ENCODE results near the gene PSMA1. TPM values are rescaled to one million over a fixed set of nuclear protein-coding genes. Genes with fewer than 3 reads are reported as not detected.

Gene PSMA1
- total and polyA plus RNA-seq, 2 of the 8 experiments (the other 6 are each of a cell fraction or from before 2014, with no cell fraction given), result 148 to 159 TPM

- ChIA-PET POLR2A (ENCODE audit: partially characterized antibody) (interaction anchor here (1.0 to 1.6 kb wide), 4 partner anchors 9 to 34 kb away, joined by 3 to 6 read pairs (median 4); no protein-coding TSS in a partner anchor), CTCF (ENCODE audit: partially characterized antibody) (interaction anchor here (0.9 to 1.5 kb wide), 6 partner anchors 10 to 222 kb away, joined by 3 to 11 read pairs (median 3); no protein-coding TSS in a partner anchor)
- Histone ChIP-seq H2BK15ac (ENCODE audit: low read length) (no peak overlapping the region), H2BK5ac (ENCODE audit: low read depth, low read length) (no peak overlapping the region), H3K56ac (replicated peaks; ENCODE audit: insufficient read length, low read depth, low read length) (no peak overlapping the region), H4K91ac (replicated peaks; ENCODE audit: insufficient read length, low read length) (no peak overlapping the region), H3K27me3 (replicated peaks in 1 of 4; ENCODE audit: control insufficient read depth in 3 of 4, extremely low read depth in 1 of 4, insufficient read depth in 3 of 4, low read length in 3 of 4) (peaks cover 0 to 1% (median 0%) of the 10 kb centered on the region in 4 experiments; a peak in 1 of 7 replicates), H3K27ac (ENCODE audit: low read depth, low read length) (no peak overlapping the region), H3K23me2 (ENCODE audit: low read depth, low read length) (no peaks in the 10 kb centered on the region), H3K36me3 (ENCODE audit: control insufficient read depth in 2 of 4, insufficient read depth in 4 of 4, low read length in 3 of 4) (peaks cover 10 to 84% (median 51%) of the 10 kb centered on the region in 4 experiments), H3K4ac (replicated peaks; ENCODE audit: insufficient read length, low read depth, low read length) (no peak overlapping the region), H4K8ac (ENCODE audit: extremely low read depth, insufficient read depth, low read length) (no peak overlapping the region), H4K5ac (ENCODE audit: insufficient read length, low read depth, low read length) (no peak overlapping the region), H3K4me1 (replicated peaks in 1 of 4; ENCODE audit: control insufficient read depth in 3 of 4, insufficient read depth in 4 of 4, low read length in 3 of 4) (no peaks in the 10 kb centered on the region), H3K14ac (ENCODE audit: insufficient read length) (no peak overlapping the region), H3K79me1 (ENCODE audit: low read depth, low read length) (no peaks in the 10 kb centered on the region), H3K4me3 (ENCODE audit: extremely low read depth in 1 of 4, insufficient read depth in 2 of 4, low read depth in 3 of 4, low read length in 4 of 4) (no peak overlapping the region), H3K23ac (ENCODE audit: insufficient read length) (no peak overlapping the region), H3K79me2 (ENCODE audit: control insufficient read depth in 1 of 2, insufficient read depth in 2 of 2, low read length in 2 of 2) (no peaks in the 10 kb centered on the region), H3K4me2 (ENCODE audit: insufficient read depth in 1 of 2, low read depth in 2 of 2, low read length in 2 of 2) (no peak overlapping the region), H2AK5ac (ENCODE audit: low read depth, low read length) (no peak overlapping the region), H2AFZ (ENCODE audit: low read length) (no peak overlapping the region), H2BK12ac (ENCODE audit: low read depth, low read length) (no peak overlapping the region), H3K18ac (ENCODE audit: extremely low read depth, low read length) (no peak overlapping the region), H3K9me3 (ENCODE audit: insufficient read depth in 2 of 2, low read depth in 1 of 2, low read length in 1 of 2) (no peaks in the 10 kb centered on the region), H2BK120ac (replicated peaks; ENCODE audit: low read depth, low read length) (no peak overlapping the region), H3K9ac (replicated peaks in 1 of 4; ENCODE audit: extremely low read depth in 1 of 4, low read depth in 3 of 4, low read length in 3 of 4) (no peak overlapping the region), H4K20me1 (replicated peaks in 1 of 2; ENCODE audit: control insufficient read depth in 1 of 2, insufficient read depth in 2 of 2, low read length in 2 of 2) (peaks cover 0 to 2% of the 10 kb centered on the region in 2 experiments), H2BK20ac (ENCODE audit: low read length) (no peak overlapping the region)
- WGBS, 2 experiments (ENCODE audit: extremely low coverage in 1 of 2, insufficient coverage in 1 of 2, insufficient read length in 1 of 2, insufficient replicate concordance in 2 of 2, low coverage in 1 of 2, low lambda C conversion rate in 2 of 2, missing lambda C conversion rate in 1 of 2), result 90% methylated on average over 3 of the region's 3 CpGs; no CpG with 5 or more reads in 1 of the 2 experiments
- no peak for DNase-seq (ENCODE audit: low read depth in 1 of 2, low spot score in 2 of 2)
- no peak for FAIRE-seq
- no peak for TF ChIP-seq CREB1 (IDR thresholded peaks at IDR 0.05)
- no peak for TF ChIP-seq PHF8 (conservative IDR thresholded peaks at IDR 0.05; ENCODE audit: low read depth, low read length)
- no peak for TF ChIP-seq SAP30 (IDR thresholded peaks at IDR 0.05; ENCODE audit: insufficient read depth, insufficient replicate concordance, low read length)
- TF ChIP-seq JUN (IDR thresholded peaks at IDR 0.05; ENCODE audit: low read depth, low read length), result no peak
Measured at GRCh38 chr11:14480716-14481115, 39.5 kb downstream of the PSMA1 start.

Data from H1 (cell line).